GM12891 (cell line): ENCODE data around the gene ZDHHC22.

ENCODE experiments used
- PAX5 ChIP-seq: IDR thresholded peaks from 2 replicates; pipeline ENCODE4 v1.6.1; 2011; ENCODE audit warnings: low read length, moderate library complexity, mild to moderate bottlenecking; ENCODE audit not compliant: insufficient read depth, severe bottlenecking
- POLR2A ChIP-seq: IDR thresholded peaks from 2 replicates; pipeline ENCODE4 v1.6.1; 2011; ENCODE audit warnings: low read depth, low read length, control low read depth
- POLR2AphosphoS5 ChIP-seq: IDR thresholded peaks from 2 replicates; pipeline ENCODE4 v1.6.1; 2011; ENCODE audit warnings: low read depth, low read length, control low read depth
- POU2F2 ChIP-seq: IDR thresholded peaks from 2 replicates; pipeline ENCODE4 v1.6.1; 2011; ENCODE audit warnings: low read depth, mild to moderate bottlenecking, control low read depth, low read length, moderate library complexity
- SPI1 ChIP-seq: IDR thresholded peaks from 2 replicates; pipeline ENCODE4 v1.6.1; 2011; ENCODE audit warnings: low read depth, low read length, control low read depth
- TAF1 ChIP-seq: IDR thresholded peaks from 2 replicates; pipeline ENCODE4 v1.6.1; 2011; ENCODE audit warnings: low read depth, low read length, control low read depth

DNA sequence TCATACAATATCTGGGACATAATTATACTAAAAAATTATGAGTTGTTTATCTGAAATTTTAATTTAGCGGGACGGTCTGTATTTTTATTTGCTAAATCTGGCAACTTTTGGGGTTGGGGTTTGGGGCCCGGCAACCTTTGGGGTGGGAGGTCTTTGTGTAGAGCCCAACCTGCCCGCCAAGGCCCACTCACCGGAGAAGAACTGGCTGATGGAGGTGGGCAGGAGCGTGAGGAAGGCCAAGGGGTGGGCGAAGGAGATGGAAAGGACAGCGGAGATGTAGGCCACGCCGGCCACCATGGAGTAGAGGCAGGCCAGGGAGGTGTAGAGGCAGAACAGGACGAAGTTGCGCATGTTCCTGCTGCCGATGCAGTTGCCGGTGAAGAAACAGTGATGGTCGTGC lies 2.6 kb downstream of the ZDHHC22 start:
- TF ChIP-seq POLR2AphosphoS5 (no peak), PAX5 (no peak), TAF1 (no peak), POLR2A (no peak), POU2F2 (no peak), SPI1 (no peak)
